Trophoblast cell (in vitro differentiated cells and primary cell): Measurements from ENCODE around the gene HLA-DRA.

Experiments used
- DNase-seq, 2 donors: peaks; one replicate each; pipeline ENCODE4 v3.0.0-alpha.2; 2016
- H2AFZ ChIP-seq: 2 replicates; pipeline ENCODE4 v1.6.1; 2013; ENCODE audit warnings: low read length, moderate library complexity, mild to moderate bottlenecking; ENCODE audit not compliant: insufficient read depth, poor library complexity
- H2AK5ac ChIP-seq: 2 replicates; pipeline ENCODE4 v1.6.1; 2013; ENCODE audit warnings: mild to moderate bottlenecking, low read length
- H2BK120ac ChIP-seq: 2 replicates; pipeline ENCODE4 v1.6.1; 2013; ENCODE audit warnings: low read length, mild to moderate bottlenecking, moderate library complexity; ENCODE audit not compliant: insufficient read depth, poor library complexity
- H2BK12ac ChIP-seq: 2 replicates; pipeline ENCODE4 v1.6.1; 2013; ENCODE audit warnings: mild to moderate bottlenecking, low read length, moderate library complexity
- H2BK5ac ChIP-seq: 2 replicates; pipeline ENCODE4 v1.6.1; 2013; ENCODE audit warnings: low read length, low read depth, moderate library complexity, mild to moderate bottlenecking; ENCODE audit not compliant: poor library complexity
- H3K14ac ChIP-seq: 2 replicates; pipeline ENCODE4 v1.6.1; 2013; ENCODE audit warnings: mild to moderate bottlenecking, low read length
- H3K18ac ChIP-seq: 2 replicates; pipeline ENCODE4 v1.6.1; 2013; ENCODE audit warnings: mild to moderate bottlenecking, low read length
- H3K23ac ChIP-seq: 2 replicates; pipeline ENCODE4 v1.6.1; 2013; ENCODE audit warnings: low read length
- H3K27ac ChIP-seq: 2 replicates; pipeline ENCODE4 v1.5.1; 2013; ENCODE audit warnings: low read depth, mild to moderate bottlenecking, inconsistent platforms, low read length, moderate library complexity
- H3K27me3 ChIP-seq: 2 replicates; pipeline ENCODE4 v1.6.1; 2013; ENCODE audit warnings: inconsistent platforms, mild to moderate bottlenecking, low read length, moderate library complexity; ENCODE audit not compliant: insufficient read depth
- H3K36me3 ChIP-seq, 2 experiments: 1 replicate in 1 of 2; 2 replicates in 1 of 2; pipeline ENCODE4 v1.6.1; 2013; ENCODE audit warnings: low read length in 2 of 2, mild to moderate bottlenecking in 2 of 2, moderate library complexity in 1 of 2; ENCODE audit not compliant: insufficient read depth in 2 of 2, control insufficient read depth in 1 of 2
- H3K4ac ChIP-seq: 2 replicates; pipeline ENCODE4 v1.6.1; 2013; ENCODE audit warnings: low read depth, mild to moderate bottlenecking, low read length, moderate library complexity
- H3K4me1 ChIP-seq, 2 experiments: 1 replicate in 1 of 2; 2 replicates in 1 of 2; pipeline ENCODE4 v1.6.1; 2013; ENCODE audit warnings: low read length in 2 of 2, mild to moderate bottlenecking in 2 of 2, moderate library complexity in 1 of 2; ENCODE audit not compliant: insufficient read depth in 2 of 2, control insufficient read depth in 1 of 2
- H3K4me2 ChIP-seq: 2 replicates; pipeline ENCODE4 v1.6.1; 2013; ENCODE audit warnings: inconsistent platforms, mild to moderate bottlenecking, low read length, moderate library complexity
- H3K4me3 ChIP-seq: 2 replicates; pipeline ENCODE4 v1.5.1; 2013; ENCODE audit warnings: mild to moderate bottlenecking, low read depth, low read length, inconsistent platforms
- H3K79me1 ChIP-seq: one replicate; pipeline ENCODE4 v1.6.1; 2013; ENCODE audit warnings: low read length
- H3K79me2 ChIP-seq: 2 replicates; pipeline ENCODE4 v1.6.1; 2013; ENCODE audit warnings: low read length, mild to moderate bottlenecking; ENCODE audit not compliant: control insufficient read depth, insufficient read depth, poor library complexity
- H3K9ac ChIP-seq: 2 replicates; pipeline ENCODE4 v1.6.1; 2013; ENCODE audit warnings: mild to moderate bottlenecking, low read length
- H3K9me3 ChIP-seq: 2 replicates; pipeline ENCODE4 v1.6.1; 2013; ENCODE audit warnings: low read depth, mild to moderate bottlenecking, control low read depth, inconsistent platforms, low read length; ENCODE audit not compliant: insufficient read depth
- H4K12ac ChIP-seq: 2 replicates; pipeline ENCODE4 v1.6.1; 2013; ENCODE audit warnings: low read depth, mild to moderate bottlenecking, low read length, moderate library complexity
- H4K8ac ChIP-seq: 2 replicates; pipeline ENCODE4 v1.6.1; 2013; ENCODE audit warnings: low read depth, mild to moderate bottlenecking, low read length, moderate library complexity
- H4K91ac ChIP-seq: one replicate; pipeline ENCODE4 v1.6.1; 2013; ENCODE audit warnings: low read depth, mild to moderate bottlenecking, low read length, moderate library complexity
- WGBS: extraction: QIAGEN DNeasy Blood & Tissue Kit; methylation state at CpG from one replicate; pipeline ENCODE4 v1.1.7; 2013; ENCODE audit warnings: missing lambda C conversion rate; ENCODE audit not compliant: insufficient read length, insufficient coverage; ENCODE audit errors: extremely low coverage; 5-methylcytosine and 5-hydroxymethylcytosine counted together

Gene HLA-DRA

GRCh38 chr6:32457054-32457453 is 17.4 kb downstream of the HLA-DRA start:
- no peaks in the 10 kb centered on the region for H3K36me3 ChIP-seq
- no peak overlapping the region for H2BK120ac ChIP-seq
- no peaks in the 10 kb centered on the region for H3K79me1 ChIP-seq
- no peak overlapping the region for H3K4me2 ChIP-seq
- H4K8ac ChIP-seq, result no peak overlapping the region
- H3K4me1 ChIP-seq, result no peaks in the 10 kb centered on the region
- WGBS, result no CpG with 5 or more reads among the region's 4 CpGs
- no peaks in the 10 kb centered on the region for H3K79me2 ChIP-seq
- H3K4ac ChIP-seq, result no peak overlapping the region
- H3K18ac ChIP-seq, result no peak overlapping the region
- no peak overlapping the region for H2AK5ac ChIP-seq
- no peak overlapping the region for H4K91ac ChIP-seq
- H3K14ac ChIP-seq, result no peak overlapping the region
- no peak overlapping the region for H2BK12ac ChIP-seq
- no peak overlapping the region for H4K12ac ChIP-seq
- no peak overlapping the region for H3K4me3 ChIP-seq
- no peak overlapping the region for H2AFZ ChIP-seq
- DNase-seq, result no peak
- H3K9ac ChIP-seq, result no peak overlapping the region
- H3K9me3 ChIP-seq, result peaks cover 3% of the 10 kb centered on the region
- no peak overlapping the region for H3K23ac ChIP-seq
- no peaks in the 10 kb centered on the region for H3K27me3 ChIP-seq
- no peak overlapping the region for H3K27ac ChIP-seq
- H2BK5ac ChIP-seq, result no peak overlapping the region

- Histone ChIP-seq H3K18ac (no peak overlapping the region), H3K4me3 (no peak overlapping the region), H2BK120ac (no peak overlapping the region), H3K79me2 (no peaks in the 10 kb centered on the region), H3K36me3 (no peaks in the 10 kb centered on the region), H3K27me3 (no peaks in the 10 kb centered on the region), H3K14ac (no peak overlapping the region), H2AK5ac (no peak overlapping the region), H3K4me1 (no peaks in the 10 kb centered on the region), H2AFZ (no peak overlapping the region), H3K4ac (no peak overlapping the region), H4K12ac (no peak overlapping the region), H3K9ac (no peak overlapping the region), H3K23ac (no peak overlapping the region), H3K9me3 (no peaks in the 10 kb centered on the region), H3K4me2 (no peak overlapping the region), H3K27ac (no peak overlapping the region), H4K91ac (no peak overlapping the region), H3K79me1 (no peaks in the 10 kb centered on the region), H2BK5ac (no peak overlapping the region), H2BK12ac (no peak overlapping the region), H4K8ac (no peak overlapping the region)
- peak; percentile 49 to 60 for DNase-seq
- WGBS, result no CpG with 5 or more reads among the region's 29 CpGs
These were observed 20.2 kb downstream of the HLA-DRA start for GRCh38 chr6:32459781-32460424.

- no peak overlapping the region for H2BK5ac ChIP-seq
- no peak overlapping the region for H2AFZ ChIP-seq
- no peak overlapping the region for H2BK12ac ChIP-seq
- no peak overlapping the region for H4K91ac ChIP-seq
- DNase-seq, result no peak
- no peak overlapping the region for H3K4me2 ChIP-seq
- H3K4me3 ChIP-seq, result no peak overlapping the region
- H3K79me2 ChIP-seq, result no peaks in the 10 kb centered on the region
- WGBS, result no CpG with 5 or more reads among the region's 4 CpGs
- no peak overlapping the region for H4K12ac ChIP-seq
- no peak overlapping the region for H2AK5ac ChIP-seq
- no peak overlapping the region for H3K27ac ChIP-seq
- H3K36me3 ChIP-seq, result no peaks in the 10 kb centered on the region
- H3K4ac ChIP-seq, result no peak overlapping the region
- H3K27me3 ChIP-seq, result no peaks in the 10 kb centered on the region
- no peak overlapping the region for H3K14ac ChIP-seq
- no peak overlapping the region for H3K23ac ChIP-seq
- no peak overlapping the region for H3K18ac ChIP-seq
- H2BK120ac ChIP-seq, result no peak overlapping the region
- no peaks in the 10 kb centered on the region for H3K79me1 ChIP-seq
- H3K9me3 ChIP-seq, result no peaks in the 10 kb centered on the region
- no peak overlapping the region for H3K9ac ChIP-seq
- no peak overlapping the region for H4K8ac ChIP-seq
- H3K4me1 ChIP-seq, result no peaks in the 10 kb centered on the region
These were observed 20.8 kb downstream of the HLA-DRA start for GRCh38 chr6:32460528-32460927.

GRCh38 chr6:32461493-32461892 is 21.8 kb downstream of the HLA-DRA start:
- no peak overlapping the region for H3K14ac ChIP-seq
- no peak overlapping the region for H3K4ac ChIP-seq
- H3K9ac ChIP-seq, result no peak overlapping the region
- no peak overlapping the region for H2BK12ac ChIP-seq
- no peak overlapping the region for H3K4me2 ChIP-seq
- no peaks in the 10 kb centered on the region for H3K36me3 ChIP-seq
- no peak overlapping the region for H3K4me3 ChIP-seq
- H3K27ac ChIP-seq, result no peak overlapping the region
- H2AK5ac ChIP-seq, result no peak overlapping the region
- WGBS, result no CpG with 5 or more reads among the region's 5 CpGs
- H3K9me3 ChIP-seq, result no peaks in the 10 kb centered on the region
- H2AFZ ChIP-seq, result no peak overlapping the region
- no peak overlapping the region for H3K23ac ChIP-seq
- no peak overlapping the region for H4K12ac ChIP-seq
- H4K91ac ChIP-seq, result no peak overlapping the region
- no peak overlapping the region for H4K8ac ChIP-seq
- no peak for DNase-seq
- H3K79me2 ChIP-seq, result no peaks in the 10 kb centered on the region
- no peak overlapping the region for H2BK120ac ChIP-seq
- no peaks in the 10 kb centered on the region for H3K27me3 ChIP-seq
- H2BK5ac ChIP-seq, result no peak overlapping the region
- H3K4me1 ChIP-seq, result no peaks in the 10 kb centered on the region
- no peaks in the 10 kb centered on the region for H3K79me1 ChIP-seq
- H3K18ac ChIP-seq, result no peak overlapping the region
